ENCODE data around the gene WSCD1.

Gene WSCD1

GRCh38 chr17:6070913-6071511 lies 833 bp downstream of the WSCD1 start:
- H3K9me3 ChIP-seq (ENCODE audit: insufficient read depth, low read length, severe bottlenecking): no peaks in the 10 kb centered on the region
- H2AFZ ChIP-seq (ENCODE audit: low read depth, low read length): no peak overlapping the region
- ATAC-seq (ENCODE audit: insufficient read depth, low read depth): no peak
- no peaks in the 10 kb centered on the region for H3K79me2 ChIP-seq (ENCODE audit: insufficient read depth, low read length)
- DNase-seq: no peak
- no peak overlapping the region for H3K9ac ChIP-seq (ENCODE audit: low read depth, low read length)
- peaks cover 6% of the 10 kb centered on the region; the same call in 1 of the 2 replicates for H4K20me1 ChIP-seq (ENCODE audit: insufficient read depth, low read length)
- TF ChIP-seq CTCF (IDR thresholded peaks at IDR 0.05; ENCODE audit: borderline replicate concordance, extremely low read depth, low read length, poor library complexity, severe bottlenecking): no peak
- no peak for TF ChIP-seq EZH2 (IDR thresholded peaks at IDR 0.05; ENCODE audit: borderline replicate concordance, low read depth, low read length, severe bottlenecking)
- H3K4me2 ChIP-seq (ENCODE audit: insufficient read depth, low read length): no peak overlapping the region
- H3K4me1 ChIP-seq (ENCODE audit: insufficient read depth, low read length): no peaks in the 10 kb centered on the region
- no peaks in the 10 kb centered on the region for H3K36me3 ChIP-seq (ENCODE audit: insufficient read depth, low read length)
- no peak overlapping the region for H3K27ac ChIP-seq (ENCODE audit: low read length)
- H3K4me3 ChIP-seq (ENCODE audit: low read depth in 1 of 2, low read length in 2 of 2): no peak overlapping the region
- peaks cover 5% of the 10 kb centered on the region for H3K27me3 ChIP-seq (ENCODE audit: insufficient read depth, low read length, poor library complexity)

- no peak overlapping the region for H3K4me2 ChIP-seq (ENCODE audit: insufficient read depth, low read length)
- H4K20me1 ChIP-seq (ENCODE audit: insufficient read depth, low read length): peaks cover 6% of the 10 kb centered on the region; the same call in 1 of the 2 replicates
- no peaks in the 10 kb centered on the region for H3K36me3 ChIP-seq (ENCODE audit: insufficient read depth, low read length)
- H3K4me3 ChIP-seq (ENCODE audit: low read depth in 1 of 2, low read length in 2 of 2): no peak overlapping the region
- ATAC-seq (ENCODE audit: insufficient read depth, low read depth) (no peak), DNase-seq (no peak)
- no peaks in the 10 kb centered on the region for H3K4me1 ChIP-seq (ENCODE audit: insufficient read depth, low read length)
- H3K9me3 ChIP-seq (ENCODE audit: insufficient read depth, low read length, severe bottlenecking): no peaks in the 10 kb centered on the region
- H2AFZ ChIP-seq (ENCODE audit: low read depth, low read length): no peak overlapping the region
- no peak overlapping the region for H3K9ac ChIP-seq (ENCODE audit: low read depth, low read length)
- TF ChIP-seq EZH2 (IDR thresholded peaks at IDR 0.05; ENCODE audit: borderline replicate concordance, low read depth, low read length, severe bottlenecking) (no peak), CTCF (IDR thresholded peaks at IDR 0.05; ENCODE audit: borderline replicate concordance, extremely low read depth, low read length, poor library complexity, severe bottlenecking) (no peak)
- peaks cover 5% of the 10 kb centered on the region for H3K27me3 ChIP-seq (ENCODE audit: insufficient read depth, low read length, poor library complexity)
- H3K27ac ChIP-seq (ENCODE audit: low read length): no peak overlapping the region
- H3K79me2 ChIP-seq (ENCODE audit: insufficient read depth, low read length): no peaks in the 10 kb centered on the region
Measured at GRCh38 chr17:6071528-6072065, 1.4 kb downstream of the WSCD1 start.

- Histone ChIP-seq H3K4me2 (ENCODE audit: insufficient read depth, low read length) (no peak overlapping the region), H3K9ac (ENCODE audit: low read depth, low read length) (no peak overlapping the region), H4K20me1 (ENCODE audit: insufficient read depth, low read length) (peaks cover 6% of the 10 kb centered on the region; the same call in 1 of the 2 replicates), H2AFZ (ENCODE audit: low read depth, low read length) (no peak overlapping the region), H3K4me3 (ENCODE audit: low read depth in 1 of 2, low read length in 2 of 2) (no peak overlapping the region), H3K79me2 (ENCODE audit: insufficient read depth, low read length) (no peaks in the 10 kb centered on the region), H3K9me3 (ENCODE audit: insufficient read depth, low read length, severe bottlenecking) (no peaks in the 10 kb centered on the region), H3K36me3 (ENCODE audit: insufficient read depth, low read length) (no peaks in the 10 kb centered on the region), H3K4me1 (ENCODE audit: insufficient read depth, low read length) (no peaks in the 10 kb centered on the region), H3K27ac (ENCODE audit: low read length) (no peak overlapping the region), H3K27me3 (ENCODE audit: insufficient read depth, low read length, poor library complexity) (peaks cover 4% of the 10 kb centered on the region)
- DNase-seq (no peak), ATAC-seq (ENCODE audit: insufficient read depth, low read depth) (no peak)
- TF ChIP-seq CTCF (IDR thresholded peaks at IDR 0.05; ENCODE audit: borderline replicate concordance, extremely low read depth, low read length, poor library complexity, severe bottlenecking): no peak
- no peak for TF ChIP-seq EZH2 (IDR thresholded peaks at IDR 0.05; ENCODE audit: borderline replicate concordance, low read depth, low read length, severe bottlenecking)
Measured at GRCh38 chr17:6072157-6072556, 2.0 kb downstream of the WSCD1 start.
